DMS79 treated with DMSO at 0.1 percent for 48 hours (cell line): ENCODE data around the gene AP4S1.
"Not testable (repeated sequence)": the region's sequence is repeated elsewhere in the genome, so short reads cannot be mapped to it uniquely, and the experiment has no call there.

ENCODE experiments used
- DNase-seq: peaks from one replicate; lab custom pipeline; 2025; lab: John Stamatoyannopoulos, UW

AP4S1 gene

DNA sequence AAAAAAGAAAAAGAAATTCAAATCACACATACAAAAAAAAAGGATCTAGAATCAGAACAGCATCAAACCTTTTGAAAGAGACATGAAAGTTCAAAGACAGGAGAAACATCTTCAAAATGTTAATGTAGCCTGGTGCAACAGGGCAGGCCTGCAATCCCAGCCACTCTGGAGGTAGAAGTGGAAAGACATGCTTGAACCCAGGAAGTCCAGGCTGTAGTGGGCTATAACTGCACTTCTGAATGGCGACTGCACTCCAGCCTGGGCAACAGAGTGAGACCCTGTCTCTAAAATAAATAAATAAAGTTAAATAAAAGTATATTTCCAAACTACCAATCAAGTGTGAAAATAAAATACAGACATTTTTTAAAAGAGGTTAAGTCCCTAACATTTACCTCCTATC lies 18.7 kb upstream of the AP4S1 start:
- DNase-seq, result no peak

DNA sequence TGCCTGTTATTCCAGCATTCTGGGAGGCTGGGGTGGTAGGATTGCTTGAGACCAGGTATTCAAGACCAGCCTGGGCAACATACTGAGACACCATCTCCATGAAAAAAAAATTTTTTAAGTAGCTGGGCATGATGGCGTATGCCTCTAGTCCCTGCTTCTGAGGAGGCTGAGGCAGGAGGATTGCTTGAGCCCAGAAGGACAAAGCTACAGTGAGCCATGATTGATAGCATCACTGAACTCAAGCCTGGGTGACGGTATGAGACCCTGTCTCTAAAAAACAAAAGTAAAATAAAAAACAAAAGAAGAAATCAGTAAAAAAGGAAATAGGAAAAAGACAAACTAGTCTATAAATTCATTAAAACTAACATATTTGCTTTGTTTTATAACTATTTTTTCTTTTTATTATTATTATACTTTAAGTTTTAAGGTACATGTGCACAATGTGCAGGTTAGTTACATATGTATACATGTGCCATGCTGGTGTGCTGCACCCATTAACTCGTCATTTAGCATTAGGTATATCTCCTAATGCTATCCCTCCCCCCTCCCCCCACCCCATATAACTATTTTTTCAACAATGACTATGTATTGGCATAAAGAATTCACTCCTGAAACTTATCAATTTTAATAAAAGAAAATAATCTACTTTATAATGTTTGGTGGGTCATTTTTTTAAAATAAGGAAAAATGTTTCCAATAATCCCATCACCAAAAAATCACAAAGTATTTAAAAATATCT lies 15.4 kb upstream of the AP4S1 start:
- DNase-seq, result no peak

- DNase-seq, result no peak
Measured at GRCh38 chr14:31010935-31011334, 14.5 kb upstream of the AP4S1 start.

DNA sequence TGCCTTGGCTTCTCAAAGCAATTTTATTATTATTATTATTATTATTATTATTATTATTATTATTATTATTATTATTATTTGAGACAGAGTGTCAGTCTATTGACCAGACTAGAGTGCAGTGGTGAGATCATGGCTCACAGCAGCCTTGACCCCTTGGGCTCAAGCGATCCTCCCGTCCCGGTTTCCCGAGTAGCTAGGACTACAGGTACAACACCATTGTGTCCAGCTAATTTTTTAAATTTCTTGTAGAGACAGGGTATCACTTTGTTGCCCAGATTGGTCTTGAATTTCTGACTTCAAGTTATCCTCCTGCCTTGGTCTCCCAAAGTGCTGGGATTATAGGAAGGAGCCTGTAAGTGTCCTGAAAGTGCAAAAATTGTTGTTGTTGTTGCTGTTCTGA lies 11.6 kb upstream of the AP4S1 start:
- no peak for DNase-seq

GRCh38 chr14:31018057-31018645 lies 7.3 kb upstream of the AP4S1 start:
- DNase-seq, result no peak

- DNase-seq, result no peak
Measured at GRCh38 chr14:31020834-31021575, 4.4 kb upstream of the AP4S1 start.

DNA sequence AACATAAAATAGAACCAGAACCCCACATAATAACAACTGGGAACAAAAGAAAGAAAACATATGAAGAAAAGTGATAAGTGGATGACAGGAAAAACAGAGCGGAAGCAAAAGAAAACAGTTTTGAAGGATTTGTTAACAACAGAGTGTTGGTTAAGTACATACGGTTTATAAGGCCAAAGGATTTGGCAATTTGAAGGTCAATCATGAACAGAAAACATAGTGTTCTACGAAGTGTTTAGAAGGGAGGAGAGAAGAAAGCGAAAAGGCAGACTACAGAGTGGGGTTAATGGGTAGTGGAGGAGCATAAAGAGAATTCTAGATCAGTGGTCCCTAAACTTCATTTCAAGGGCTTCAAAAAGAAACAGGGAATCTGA lies 3.9 kb upstream of the AP4S1 start:
- DNase-seq, result no peak

DNA sequence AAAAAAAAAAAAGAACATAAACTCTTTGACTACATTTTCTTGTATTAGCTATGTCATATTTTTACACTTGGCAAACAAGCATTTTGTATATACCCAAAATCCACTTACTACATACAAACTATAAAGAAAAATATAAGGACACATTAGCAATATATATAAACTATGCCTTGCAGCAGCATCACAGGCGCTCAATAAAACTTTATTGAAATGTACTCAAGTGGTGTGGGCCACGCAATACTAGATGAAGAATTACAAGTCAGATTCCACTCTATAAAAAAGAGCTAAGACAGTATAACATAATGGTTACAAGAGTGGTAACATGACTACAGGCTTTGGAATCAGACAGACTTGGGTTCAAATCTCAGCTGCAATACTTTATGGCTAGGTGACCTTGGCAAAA lies 3.1 kb upstream of the AP4S1 start:
- no peak for DNase-seq

DNA sequence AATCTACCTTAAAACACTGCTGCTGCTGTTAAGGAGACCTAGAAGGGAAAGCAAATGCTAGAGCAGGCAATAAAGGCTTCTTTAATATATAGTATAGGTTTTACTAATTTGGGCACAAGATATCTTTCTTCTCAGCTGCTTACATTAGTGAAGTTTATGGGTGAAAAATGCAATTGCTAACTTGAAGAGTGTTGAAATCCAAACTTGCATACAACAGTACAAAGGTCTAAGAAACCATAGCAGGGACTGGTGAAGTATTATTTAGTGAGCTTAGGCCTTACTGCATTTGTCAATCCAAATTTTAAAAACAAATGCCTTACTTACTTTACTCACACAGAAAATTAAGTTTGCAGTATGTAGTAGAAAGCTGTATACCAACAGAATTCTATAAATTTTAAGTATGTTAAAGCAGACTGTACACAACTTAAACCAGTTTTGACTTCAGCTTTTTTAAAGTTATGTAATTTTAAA lies 1.4 kb upstream of the AP4S1 start:
- no peak for DNase-seq

DNA sequence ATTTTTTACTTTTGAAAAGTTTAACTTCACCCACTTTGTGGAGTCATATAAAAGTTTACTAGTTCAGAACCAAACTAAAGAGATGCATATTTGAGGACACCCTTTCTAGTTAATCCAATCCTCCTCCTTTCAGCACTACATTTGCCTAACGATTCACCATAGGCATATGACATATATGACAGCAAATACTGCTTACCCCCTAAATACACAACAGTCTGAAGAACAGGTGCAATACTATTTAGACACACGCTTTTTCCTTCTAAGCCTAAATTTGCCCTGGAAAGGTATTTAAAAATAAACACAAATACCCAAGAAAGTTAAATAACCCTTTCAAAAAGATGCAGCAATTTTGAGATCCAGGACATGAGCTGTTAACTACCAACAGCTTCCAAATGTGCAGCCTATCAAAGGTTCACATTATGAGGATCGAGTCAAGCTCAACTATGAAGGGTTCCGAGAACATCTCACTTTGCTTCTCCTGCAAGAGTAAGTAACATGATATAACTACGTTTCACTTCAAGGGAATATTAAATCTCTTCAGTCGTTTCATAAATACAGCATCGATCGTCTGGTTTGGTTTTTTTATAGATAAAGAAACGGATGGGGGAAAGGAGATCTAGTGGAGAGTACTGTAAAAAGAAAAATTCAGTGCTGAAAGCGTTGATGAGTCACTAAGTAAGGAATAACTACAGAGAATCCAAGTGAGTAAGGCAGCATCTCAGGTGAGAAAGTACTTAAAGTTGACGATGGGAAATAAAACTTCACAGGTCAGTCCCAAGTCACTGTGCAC lies 677 bp upstream of the AP4S1 start:
- peak; percentile 64 for DNase-seq

- no peak for DNase-seq
Measured at GRCh38 chr14:31026077-31026449, 614 bp downstream of the AP4S1 start, which contains the start of gene STRN3. Gene STRN3 (minus strand): TSS chr14:31026379. CDS start chr14:31026185, 194 bp downstream.

DNA sequence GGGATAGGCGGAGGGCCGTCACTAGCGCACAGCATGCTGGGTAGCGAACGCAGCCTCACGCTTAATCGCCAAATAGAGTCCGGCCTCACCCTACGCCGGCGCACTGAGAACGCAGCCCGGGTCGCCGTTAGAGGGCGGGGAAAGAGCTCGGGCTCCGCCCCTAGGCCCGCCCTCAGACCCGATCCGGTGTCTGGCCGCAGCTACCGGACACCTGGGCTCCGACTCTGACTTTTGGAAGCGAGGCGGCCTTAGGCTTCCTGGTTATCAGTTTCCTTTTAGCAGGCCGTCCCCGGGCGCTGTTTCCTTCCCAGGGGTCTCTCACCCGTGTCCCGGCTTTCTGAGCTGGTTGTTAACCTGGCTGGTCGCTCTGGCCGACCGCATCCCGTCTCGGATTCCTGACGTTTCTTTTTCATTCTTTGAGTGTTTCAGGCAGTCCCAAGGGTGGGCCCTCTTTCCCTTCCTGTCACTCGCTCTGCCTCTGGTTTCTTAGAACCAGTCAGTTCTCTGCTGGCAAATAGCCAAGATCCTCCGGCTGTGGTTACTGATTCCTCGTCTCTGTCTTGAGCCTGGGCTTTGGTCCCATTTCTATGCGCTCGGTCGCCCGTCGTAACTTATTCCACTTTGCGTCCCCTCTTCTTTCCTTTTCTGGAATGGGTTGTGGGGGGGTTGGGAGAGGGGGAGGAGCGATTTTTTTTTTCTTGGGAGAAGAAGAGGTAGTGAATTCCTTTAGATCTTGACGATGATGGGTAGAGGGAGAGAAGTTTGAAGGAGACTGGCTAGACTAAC lies 1.2 kb downstream of the AP4S1 start:
- peak; percentile 96 for DNase-seq

GRCh38 chr14:31027847-31028246 lies 2.4 kb downstream of the AP4S1 start:
- DNase-seq, result no peak

GRCh38 chr14:31029016-31029970 lies 3.8 kb downstream of the AP4S1 start:
- no peak for DNase-seq

- no peak for DNase-seq
Measured at GRCh38 chr14:31030469-31030868, 5.0 kb downstream of the AP4S1 start.

- no peak for DNase-seq
Measured at GRCh38 chr14:31036552-31036951, 11.1 kb downstream of the AP4S1 start.

DNA sequence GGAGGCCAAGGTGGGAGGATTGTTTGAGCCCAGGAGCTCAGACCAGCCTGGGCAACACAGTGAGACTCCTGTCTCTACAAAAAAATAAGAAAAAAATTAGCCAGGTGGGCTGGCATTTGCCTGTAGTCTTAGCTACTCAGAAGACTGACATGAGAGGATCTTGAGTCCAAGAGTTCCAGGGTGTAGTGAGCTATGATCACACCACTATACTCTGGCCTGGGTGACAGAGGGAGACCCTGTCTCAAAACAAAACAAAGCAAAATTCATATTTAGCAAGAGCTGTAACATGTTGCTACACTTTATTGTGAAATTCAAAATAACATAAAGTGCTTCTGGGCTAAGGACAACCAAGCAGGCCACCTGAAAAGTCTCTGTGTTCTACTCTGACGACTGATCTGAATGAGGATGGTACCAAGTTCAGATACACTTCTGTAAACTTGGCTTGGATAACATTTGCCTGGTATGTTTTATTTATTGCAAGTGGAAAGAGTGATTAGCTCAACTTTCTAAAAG lies 12.3 kb downstream of the AP4S1 start:
- DNase-seq, result no peak

DNA sequence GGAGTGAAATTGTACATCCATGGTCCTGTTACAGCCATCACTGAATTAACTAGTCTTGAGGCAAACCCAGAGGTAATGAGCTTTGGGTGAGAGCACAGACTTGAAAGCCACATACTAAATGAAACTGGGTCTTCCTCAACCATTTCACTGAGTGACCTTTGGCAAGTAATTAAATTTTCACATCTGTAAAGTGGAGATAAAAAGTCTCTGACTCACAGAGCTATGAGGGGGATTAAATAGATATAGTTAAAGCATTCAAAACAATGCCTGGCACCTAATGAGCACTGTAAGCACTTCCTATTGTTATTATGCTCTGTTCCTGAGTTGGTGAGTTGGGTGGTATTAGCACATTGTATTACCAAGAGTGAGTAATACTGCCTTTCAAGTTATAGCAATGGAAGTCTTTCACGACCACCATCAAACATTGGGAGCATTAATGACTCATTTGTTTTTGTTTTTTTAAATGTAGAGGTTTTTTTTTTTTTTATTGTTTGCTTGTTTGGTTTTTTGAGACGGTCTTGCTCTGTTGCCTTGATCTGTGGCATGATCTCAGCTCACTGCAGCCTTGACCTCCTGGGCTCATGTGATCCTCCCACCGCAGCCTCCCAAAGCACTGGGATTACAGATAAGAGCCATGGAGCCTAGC lies 13.2 kb downstream of the AP4S1 start:
- no peak for DNase-seq

- no peak for DNase-seq
Measured at GRCh38 chr14:31042300-31042699, 16.9 kb downstream of the AP4S1 start.

- DNase-seq, result not testable (repeated sequence)
Measured at GRCh38 chr14:31042893-31043292, 17.4 kb downstream of the AP4S1 start.
